ENCODE results near the gene RASGRF2. TPM values are rescaled to one million over a fixed set of nuclear protein-coding genes. Genes with fewer than 3 reads are reported as not detected.

Gene RASGRF2
- total RNA-seq, 2 experiments from 2014 or later, result 0.06 to 0.13 TPM

GRCh38 chr5:80985600-80986228 lies 25.6 kb downstream of the RASGRF2 start:
- Histone ChIP-seq H3K79me2 (ENCODE audit: insufficient read depth, low read depth, low read length) (no peaks in the 10 kb centered on the region), H2AFZ (ENCODE audit: low read length) (no peak overlapping the region), H4K20me1 (ENCODE audit: insufficient read depth, low read length) (no peaks in the 10 kb centered on the region), H3K4me3 (ENCODE audit: low read depth, low read length, poor library complexity, severe bottlenecking) (no peak overlapping the region), H3K9me2 (ENCODE audit: insufficient read depth, low read length) (no peaks in the 10 kb centered on the region), H3K4me1 (ENCODE audit: insufficient read depth, low read length, poor library complexity, severe bottlenecking) (no peaks in the 10 kb centered on the region), H3K27ac (ENCODE audit: low read depth, low read length, poor library complexity, severe bottlenecking) (no peak overlapping the region), H3K4me2 (ENCODE audit: low read length) (no peak overlapping the region), H3K36me3 (ENCODE audit: insufficient read depth, low read length) (no peaks in the 10 kb centered on the region), H3K9me3 (ENCODE audit: low read length) (no peaks in the 10 kb centered on the region)
- intact Hi-C loops (cut with micrococcal nuclease; ENCODE audit: unreplicated experiment), result no loop called here
- POLR2A ChIA-PET, result interaction anchor here (0.7 kb wide), 1 partner anchor 13 kb away, joined by 3 read pairs; no protein-coding TSS in a partner anchor
- TF ChIP-seq CTCF (conservative IDR thresholded peaks at IDR 0.05; ENCODE audit: low read length), result no peak
- no TSS peak for BruUV-seq (replicated peaks)
- no peak for DNase-seq (ENCODE audit: low spot score)
- CTCF ChIA-PET (ENCODE audit: unreplicated experiment), result no interaction called here

- ChIA-PET POLR2A (interaction anchor here (0.7 kb wide), 1 partner anchor 12 kb away, joined by 3 read pairs; no protein-coding TSS in a partner anchor), CTCF (ENCODE audit: unreplicated experiment) (no interaction called here)
- Histone ChIP-seq H2AFZ (ENCODE audit: low read length) (no peak overlapping the region), H3K4me3 (ENCODE audit: low read depth, low read length, poor library complexity, severe bottlenecking) (no peak overlapping the region), H3K79me2 (ENCODE audit: insufficient read depth, low read depth, low read length) (no peaks in the 10 kb centered on the region), H3K9me3 (ENCODE audit: low read length) (no peaks in the 10 kb centered on the region), H3K27ac (ENCODE audit: low read depth, low read length, poor library complexity, severe bottlenecking) (no peak overlapping the region), H3K4me1 (ENCODE audit: insufficient read depth, low read length, poor library complexity, severe bottlenecking) (no peaks in the 10 kb centered on the region), H4K20me1 (ENCODE audit: insufficient read depth, low read length) (no peaks in the 10 kb centered on the region), H3K36me3 (ENCODE audit: insufficient read depth, low read length) (no peaks in the 10 kb centered on the region), H3K4me2 (ENCODE audit: low read length) (no peak overlapping the region), H3K9me2 (ENCODE audit: insufficient read depth, low read length) (no peaks in the 10 kb centered on the region)
- no peak for TF ChIP-seq EZH2phosphoT487 (IDR thresholded peaks at IDR 0.05; ENCODE audit: borderline replicate concordance, low read depth, low read length)
- no peak for TF ChIP-seq CTCF (conservative IDR thresholded peaks at IDR 0.05; ENCODE audit: low read length)
- intact Hi-C loops (cut with micrococcal nuclease; ENCODE audit: unreplicated experiment), result no loop called here
- no peak for DNase-seq (ENCODE audit: low spot score)
- no TSS peak for BruUV-seq (replicated peaks)
Observed at GRCh38 chr5:80986382-80986781, 26.2 kb downstream of the RASGRF2 start.

GRCh38 chr5:80987078-80987766 lies 27.1 kb downstream of the RASGRF2 start:
- TF ChIP-seq EZH2phosphoT487 (IDR thresholded peaks at IDR 0.05; ENCODE audit: borderline replicate concordance, low read depth, low read length) (no peak), CTCF (conservative IDR thresholded peaks at IDR 0.05; ENCODE audit: low read length) (no peak)
- no peaks in the 10 kb centered on the region for H3K9me2 ChIP-seq (ENCODE audit: insufficient read depth, low read length)
- no peaks in the 10 kb centered on the region for H3K36me3 ChIP-seq (ENCODE audit: insufficient read depth, low read length)
- no peak overlapping the region for H3K4me2 ChIP-seq (ENCODE audit: low read length)
- no peak for DNase-seq (ENCODE audit: low spot score)
- intact Hi-C loops (cut with micrococcal nuclease; ENCODE audit: unreplicated experiment), result no loop called here
- H3K27ac ChIP-seq (ENCODE audit: low read depth, low read length, poor library complexity, severe bottlenecking), result no peak overlapping the region
- no peaks in the 10 kb centered on the region for H4K20me1 ChIP-seq (ENCODE audit: insufficient read depth, low read length)
- H3K9me3 ChIP-seq (ENCODE audit: low read length), result no peaks in the 10 kb centered on the region
- H2AFZ ChIP-seq (ENCODE audit: low read length), result no peak overlapping the region
- BruUV-seq (replicated peaks), result no TSS peak
- no peaks in the 10 kb centered on the region for H3K79me2 ChIP-seq (ENCODE audit: insufficient read depth, low read depth, low read length)
- H3K4me3 ChIP-seq (ENCODE audit: low read depth, low read length, poor library complexity, severe bottlenecking), result no peak overlapping the region
- no peaks in the 10 kb centered on the region for H3K4me1 ChIP-seq (ENCODE audit: insufficient read depth, low read length, poor library complexity, severe bottlenecking)
- POLR2A ChIA-PET, result interaction anchor here (0.9 kb wide), 1 partner anchor 12 kb away, joined by 3 read pairs; no protein-coding TSS in a partner anchor
- CTCF ChIA-PET (ENCODE audit: unreplicated experiment), result no interaction called here
